Measurements from ENCODE around the gene NKIRAS2.

DNA sequence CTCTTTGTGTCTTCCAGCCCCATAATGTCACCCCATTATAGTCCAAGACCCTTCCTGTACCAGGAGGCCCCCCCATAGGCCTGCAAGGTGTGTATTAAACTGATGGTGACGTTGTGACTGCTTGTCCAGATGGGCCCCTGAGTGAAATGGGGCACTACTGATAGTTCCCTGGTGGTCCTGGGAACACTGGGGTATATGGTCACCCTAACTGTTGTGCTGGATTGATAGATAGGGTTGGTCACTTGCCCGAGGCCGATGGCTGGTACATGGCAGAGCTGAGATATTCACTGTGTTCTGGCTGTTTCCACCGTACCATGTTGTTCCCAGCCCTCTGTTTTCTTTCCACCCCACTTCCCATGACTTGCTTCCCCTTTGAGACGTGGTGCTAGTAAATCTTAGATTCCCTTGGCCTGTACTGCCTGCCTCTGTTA is 49.0 kb upstream of the NKIRAS2 start:
- no peak for TF ChIP-seq EZH2phosphoT487 (IDR thresholded peaks at IDR 0.05; ENCODE audit: insufficient read depth, low read depth)
- TF ChIP-seq EZH2 (IDR thresholded peaks at IDR 0.05; ENCODE audit: insufficient read depth, poor library complexity, severe bottlenecking) = no peak

All from GM23248 (cell line).